Esophagus (tissue), 2 donors: Measurements from ENCODE around the gene DOCK8. TPM values are rescaled to one million over a fixed set of nuclear protein-coding genes. Genes with fewer than 3 reads are reported as not detected.
A peak's percentile ranks its signal among the peaks of the same experiment; 100 is the strongest.

Source experiments
- H3K27ac ChIP-seq, 2 donors: one replicate each; pipeline ENCODE4 v1.5.1; 2013; ENCODE audit warnings: low read depth in 2 of 2, mild to moderate bottlenecking in 2 of 2, inconsistent platforms in 1 of 2, low read length in 1 of 2, moderate library complexity in 1 of 2
- H3K27me3 ChIP-seq, 2 donors: one replicate each; pipeline ENCODE4 v1.6.1; 2013; ENCODE audit warnings: low read length in 2 of 2, control low read depth in 1 of 2, mild to moderate bottlenecking in 1 of 2; ENCODE audit not compliant: insufficient read depth in 2 of 2, control insufficient read depth in 1 of 2
- H3K36me3 ChIP-seq, 2 donors: one replicate each; pipeline ENCODE4 v1.6.1; 2013; ENCODE audit warnings: low read length in 1 of 2; ENCODE audit not compliant: control insufficient read depth in 2 of 2, insufficient read depth in 2 of 2
- H3K4me1 ChIP-seq, 2 donors: one replicate each; pipeline ENCODE4 v1.6.1; 2013; ENCODE audit warnings: low read length in 1 of 2; ENCODE audit not compliant: control insufficient read depth in 2 of 2, insufficient read depth in 2 of 2
- H3K4me3 ChIP-seq, 2 donors: one replicate each; pipeline ENCODE4 v1.5.1; 2013; ENCODE audit warnings: low read length in 2 of 2, mild to moderate bottlenecking in 2 of 2, low read depth in 1 of 2, moderate library complexity in 1 of 2
- H3K9me3 ChIP-seq, 2 donors: one replicate each; pipeline ENCODE4 v1.6.1; 2013; ENCODE audit warnings: mild to moderate bottlenecking in 2 of 2, low read depth in 1 of 2, low read length in 1 of 2, moderate library complexity in 1 of 2; ENCODE audit not compliant: control insufficient read depth in 2 of 2, insufficient read depth in 1 of 2
- WGBS, 2 donors: extraction: QIAGEN DNeasy Blood & Tissue Kit; methylation state at CpG; one replicate each; pipeline ENCODE4 v1.1.7; 2013; 5-methylcytosine and 5-hydroxymethylcytosine counted together
- polyA plus RNA-seq, 2 donors: library from polyadenylated mRNA; stranded (reverse); fragments of 200-250 nt; gene quantifications; one replicate each; pipeline ENCODE4 v1.2.3, GENCODE V29; 2013
- donor health status: healthy with polysubstance abuse.
- donor health status: Bipolar disorder and iron deficiency.

The DOCK8 gene
- polyA plus RNA-seq, 2 donors, result 3.6 to 5.1 TPM

- Histone ChIP-seq H3K36me3 (no peaks in the 10 kb centered on the region), H3K27me3 (no peaks in the 10 kb centered on the region), H3K27ac (no peak overlapping the region), H3K4me1 (no peaks in the 10 kb centered on the region), H3K9me3 (no peaks in the 10 kb centered on the region), H3K4me3 (no peak overlapping the region)
- WGBS, 2 donors, result 76 to 79% methylated on average over 2 of the region's 2 CpGs
These were observed 45.0 kb downstream of the DOCK8 start for GRCh38 chr9:259405-260404.

DNA sequence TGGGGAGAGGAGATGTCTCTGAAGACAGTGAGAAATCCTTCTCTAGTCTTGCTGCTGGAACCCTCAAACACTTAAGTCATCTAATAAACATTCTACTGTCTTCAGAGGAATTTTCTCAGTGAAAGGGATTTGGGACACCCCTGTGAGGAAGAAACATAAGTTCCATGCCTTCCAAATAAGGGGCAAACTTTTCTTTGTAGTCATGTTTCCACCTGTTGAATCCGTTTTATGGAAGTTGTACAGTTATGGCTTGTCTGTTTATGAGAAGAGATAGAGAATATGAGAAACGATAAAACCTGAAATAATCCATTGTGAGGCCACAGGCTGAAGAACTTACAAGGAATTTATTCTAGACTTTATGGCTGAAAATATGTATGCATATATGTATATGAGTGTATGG is 49.6 kb downstream of the DOCK8 start:
- Histone ChIP-seq H3K9me3 (no peaks in the 10 kb centered on the region), H3K27me3 (no peaks in the 10 kb centered on the region)
- 38 to 46% methylated on average over 2 of the region's 2 CpGs for WGBS, 2 donors

DNA sequence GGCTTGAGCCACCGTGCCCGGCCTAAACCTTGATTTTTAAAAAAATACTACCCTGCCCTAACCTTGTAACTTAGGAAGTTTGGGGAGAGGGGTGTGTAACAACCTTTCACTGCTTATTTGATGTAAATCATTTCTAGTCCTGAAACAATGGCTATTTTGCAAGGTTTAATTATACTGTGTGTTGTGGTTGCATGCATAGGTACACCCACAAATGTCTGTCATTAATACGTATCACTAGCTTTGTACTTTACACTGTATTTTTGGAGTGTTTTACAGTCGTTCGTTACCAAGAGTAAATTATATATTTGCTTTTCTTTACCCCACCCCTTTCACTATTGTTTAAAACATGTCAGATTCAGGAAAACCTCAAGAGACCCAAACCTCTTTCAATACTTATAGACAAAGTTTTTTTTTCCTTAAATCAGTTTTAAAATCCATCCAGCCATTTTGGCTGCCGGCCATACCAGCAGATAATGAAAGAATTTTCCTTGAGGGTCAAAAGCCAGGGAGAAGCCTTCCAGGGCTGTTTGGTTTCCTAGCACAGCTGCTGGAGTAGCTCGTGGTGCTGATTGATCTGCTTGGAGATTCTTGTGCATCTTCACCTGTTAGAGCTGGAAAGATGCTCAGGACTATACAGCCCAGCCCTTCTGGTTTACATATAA is 50.7 kb downstream of the DOCK8 start:
- no peaks in the 10 kb centered on the region for H3K36me3 ChIP-seq
- WGBS, 2 donors, result 38 to 50% methylated on average over 7 of the region's 7 CpGs
- no peaks in the 10 kb centered on the region for H3K4me1 ChIP-seq
- H3K9me3 ChIP-seq, result no peaks in the 10 kb centered on the region
- H3K4me3 ChIP-seq, result no peak overlapping the region
- no peak overlapping the region for H3K27ac ChIP-seq
- H3K27me3 ChIP-seq, result no peaks in the 10 kb centered on the region

More for the DNA sequence above, 49.6 kb downstream of the DOCK8 start:
- H3K4me1 ChIP-seq, result no peaks in the 10 kb centered on the region
- H3K27ac ChIP-seq, result no peak overlapping the region
- no peaks in the 10 kb centered on the region for H3K36me3 ChIP-seq
- H3K4me3 ChIP-seq, result no peak overlapping the region

DNA sequence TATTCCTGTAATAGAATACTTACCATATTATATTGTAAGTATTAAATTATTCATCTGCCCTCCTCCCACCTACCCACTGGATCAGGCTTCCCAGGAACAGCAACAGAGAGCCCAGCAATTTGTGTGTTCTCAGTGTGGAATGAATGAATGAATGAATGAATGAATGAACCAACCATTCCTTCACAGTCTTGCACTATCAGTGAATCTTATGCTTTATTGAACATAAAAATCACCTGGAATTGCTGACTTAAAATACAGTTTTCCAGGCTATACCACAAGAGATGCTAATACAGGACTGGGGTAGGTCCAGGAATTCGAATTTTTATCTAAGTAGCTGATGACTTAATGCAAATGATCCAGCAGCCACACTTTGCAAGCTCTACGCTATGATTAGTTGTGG is 51.6 kb downstream of the DOCK8 start:
- Histone ChIP-seq H3K27ac (no peak overlapping the region), H3K9me3 (no peaks in the 10 kb centered on the region), H3K36me3 (no peaks in the 10 kb centered on the region), H3K4me1 (no peaks in the 10 kb centered on the region), H3K4me3 (no peak overlapping the region), H3K27me3 (no peaks in the 10 kb centered on the region)
- WGBS, 2 donors, result 78 to 88% methylated on average over 2 of the region's 2 CpGs

GRCh38 chr9:268616-269015 is 54.0 kb downstream of the DOCK8 start:
- Histone ChIP-seq H3K36me3 (no peaks in the 10 kb centered on the region), H3K27ac (no peak overlapping the region), H3K4me3 (no peak overlapping the region), H3K27me3 (no peaks in the 10 kb centered on the region), H3K4me1 (no peaks in the 10 kb centered on the region), H3K9me3 (no peaks in the 10 kb centered on the region)
- WGBS, 2 donors, result 86% methylated on average over 1 of the region's 1 CpG

- H3K4me3 ChIP-seq, result no peak overlapping the region
- WGBS, 2 donors, result 89 to 92% methylated on average over 6 of the region's 6 CpGs
- H3K36me3 ChIP-seq, result no peaks in the 10 kb centered on the region
- H3K9me3 ChIP-seq, result no peaks in the 10 kb centered on the region
- H3K27me3 ChIP-seq, result no peaks in the 10 kb centered on the region
- no peaks in the 10 kb centered on the region for H3K4me1 ChIP-seq
- H3K27ac ChIP-seq, result no peak overlapping the region
These were observed 54.5 kb downstream of the DOCK8 start for GRCh38 chr9:269081-269711.

DNA sequence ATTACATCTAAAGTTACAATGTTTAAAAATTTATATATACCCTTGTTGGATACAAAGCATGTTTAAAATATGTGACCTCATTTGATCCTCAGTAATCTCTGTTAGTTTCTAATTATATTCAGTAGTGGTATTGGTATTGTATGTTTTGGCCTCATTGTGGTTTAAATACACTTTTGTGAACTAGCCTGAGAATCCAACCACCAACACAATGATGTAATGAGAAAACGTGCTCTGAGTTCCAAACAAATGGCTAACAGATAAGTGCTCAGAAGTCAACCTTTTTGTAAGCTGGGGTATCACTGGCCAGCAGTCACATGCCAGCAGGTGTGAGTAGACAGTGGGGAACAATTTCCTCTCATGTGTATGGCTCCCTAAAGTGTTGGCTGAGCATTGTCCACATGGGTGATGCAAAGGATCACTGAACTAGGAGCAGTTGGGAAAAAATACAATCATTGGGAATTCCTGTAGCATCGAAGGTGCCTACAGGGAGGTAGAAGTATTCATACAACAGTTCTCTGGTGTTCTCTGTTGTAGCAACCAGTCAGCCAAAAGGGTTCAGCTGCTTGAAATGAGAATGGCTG is 56.1 kb downstream of the DOCK8 start:
- Histone ChIP-seq H3K4me3 (no peak overlapping the region), H3K4me1 (no peaks in the 10 kb centered on the region), H3K36me3 (no peaks in the 10 kb centered on the region), H3K9me3 (no peaks in the 10 kb centered on the region), H3K27ac (peak overlapping the region in 1 of 2 donors; percentile 3), H3K27me3 (no peaks in the 10 kb centered on the region)
- WGBS, 2 donors, result 71 to 81% methylated on average over 2 of the region's 2 CpGs

- WGBS, 2 donors, result 74 to 75% methylated on average over 17 of the region's 17 CpGs
- no peaks in the 10 kb centered on the region for H3K27me3 ChIP-seq
- H3K9me3 ChIP-seq, result no peaks in the 10 kb centered on the region
- no peaks in the 10 kb centered on the region for H3K4me1 ChIP-seq
- no peaks in the 10 kb centered on the region for H3K36me3 ChIP-seq
- H3K27ac ChIP-seq, result peak overlapping the region in 1 of 2 donors; percentile 41
- no peak overlapping the region for H3K4me3 ChIP-seq
These were observed 57.9 kb downstream of the DOCK8 start for GRCh38 chr9:272251-273213.
